Heart left ventricle (tissue), 16 donors: ENCODE measurements around the gene RPLP2. TPM values are rescaled to one million over a fixed set of nuclear protein-coding genes. Genes with fewer than 3 reads are reported as not detected.

Source experiments
- ATAC-seq, 4 donors: fragments of 200-7000 bp; cut with Tn5 transposase; one replicate each; pipeline ENCODE4 v1.9.1; 2020 to 2022; ENCODE audit warnings: moderate library complexity in 4 of 4, mild to moderate bottlenecking in 3 of 4, moderate number of reproducible peaks in 1 of 4
- DNase-seq, 5 donors: peaks; one replicate each; pipeline ENCODE4 v3.0.0-alpha.2; 2020
- H3K27ac ChIP-seq, 12 donors: fragments of 200-600 bp; sonication (generic) in 4 of 12; one replicate each; pipeline versions ENCODE4 v1.5.0 to v1.8.0; 2016 to 2022; ENCODE audit warnings: mild to moderate bottlenecking in 2 of 12
- H3K27me3 ChIP-seq, 9 donors: fragments of 200-600 bp; sonication (generic) in 2 of 9; one replicate each; pipeline versions ENCODE4 v1.5.1 to v1.8.0; 2016 to 2022; ENCODE audit warnings: mild to moderate bottlenecking in 3 of 9
- H3K36me3 ChIP-seq, 9 donors: fragments of 200-600 bp; sonication (generic) in 2 of 9; one replicate each; pipeline versions ENCODE4 v1.5.0 to v1.8.0; 2018 to 2022; ENCODE audit warnings: mild to moderate bottlenecking in 2 of 9
- H3K4me1 ChIP-seq, 12 donors: fragments of 200-600 bp; sonication (generic) in 4 of 12; one replicate each; pipeline versions ENCODE4 v1.5.0 to v1.8.0; 2016 to 2022; ENCODE audit warnings: mild to moderate bottlenecking in 3 of 12
- H3K4me3 ChIP-seq, 12 donors: fragments of 200-600 bp; sonication (generic) in 4 of 12; one replicate each; pipeline versions ENCODE4 v1.5.0 to v1.8.0; 2017 to 2022; ENCODE audit warnings: mild to moderate bottlenecking in 9 of 12, moderate library complexity in 4 of 12
- H3K9me3 ChIP-seq, 12 donors: fragments of 200-600 bp; sonication (generic) in 4 of 12; one replicate each; pipeline versions ENCODE4 v1.5.0 to v1.8.0; 2016 to 2022; ENCODE audit warnings: mild to moderate bottlenecking in 1 of 12
- CTCF ChIP-seq, 12 donors: fragments of 200-600 bp; sonication (generic) in 4 of 12; IDR thresholded peaks; one replicate each; pipeline versions ENCODE4 v1.5.0 to v1.8.0; 2018 to 2022; ENCODE audit warnings: antibody characterized with exemption in 12 of 12, mild to moderate bottlenecking in 5 of 12
- POLR2A ChIP-seq, 2 donors: fragments of 450-650 bp; IDR thresholded peaks; one replicate each; pipeline ENCODE4 v1.6.1; 2017; ENCODE audit warnings: antibody characterized with exemption in 2 of 2, mild to moderate bottlenecking in 2 of 2, moderate library complexity in 2 of 2
- WGBS, 4 donors: extraction: QIAGEN DNeasy Blood & Tissue Kit in 2 of 4; methylation state at CpG; one replicate each; pipeline versions ENCODE4 v1.1.5 to v1.1.7; 2013 to 2018; 5-methylcytosine and 5-hydroxymethylcytosine counted together
- intact Hi-C, 10 donors: fragments of 100-400 bp; cut with DNase I; formaldehyde crosslinking; loops; one replicate each; pipeline versions ENCODE4 v1.11.1 to v1.14.2; 2022
- polyA plus RNA-seq, 2 donors: library from polyadenylated mRNA; stranded (reverse); fragments of 200-250 nt; gene quantifications; one replicate each; pipeline ENCODE4 v1.2.3, GENCODE V29; 2013
- total RNA-seq, 9 donors: library from RNA; depleted of rRNA in 2 of 9; stranded (reverse); fragments of >200 nt in 2 of 9; fragmentation: NEBNext Ultra II Directional in 3 of 9; extraction: Animal tissue kit (Norgen Biotek cat#: 25700) in 3 of 9; gene quantifications; one replicate each; pipeline versions ENCODE4 v1.1.0 to v1.2.4, GENCODE V29; 2016 to 2023
- donor health status: ischemic (EF 13 %, LVEDD 7.1; RV severe dilation, severe dysfunction).
- donor health status: healthy with polysubstance abuse.
- donor health status: DM: no; HTN: yes; CAD: no.
- donor health status: DM: no; HTN: no; CAD: no.
- donor health status: ischemic (EF 25% LVEDD 6.9; RV normal size, moderate dysfunction).
- donor health status: ischemic (EF 25% LVEDD 5.7; RV mildly dilated, moderate dysfunction).
- donor health status: healthy.
- donor health status: DM: yes; HTN: yes; CAD: no.
- donor health status: ischemic (EF 35%, LVEDD 5.7; RV mildly dilated, moderate dysfunction).
- donor health status: nonischemic (EF 11% LVEDD 7.7; RV severe dilation, severe dysfunction).
- donor health status: DM: yes; HTN: yes; CAD: no.
- donor health status: PGD.
- donor health status: ischemic (EF 29% LVEDD 5.4; RV normal size, mild dysfunction).
- donor health status: nonischemic (EF 23%, LVEDD 6.1; RV moderate dilation, normal function).

RPLP2 gene
- total and polyA plus RNA-seq, 11 donors, result 236 to 1,652 (median 969) TPM

GRCh38 chr11:771617-772204 is 38.1 kb upstream of the RPLP2 start:
- H3K27ac ChIP-seq, result no peak overlapping the region
- intact Hi-C loops, result no loop called here
- peaks cover 0 to 65% (median 48%) of the 10 kb centered on the region in 9 donors for H3K36me3 ChIP-seq
- TF ChIP-seq CTCF (IDR thresholded peaks at IDR 0.05) (no peak), POLR2A (IDR thresholded peaks at IDR 0.05) (no peak)
- H3K27me3 ChIP-seq, result no peaks in the 10 kb centered on the region
- 80 to 89% (median 83%) methylated on average over 11 to 15 of the region's 15 CpGs for WGBS, 4 donors
- no peak for ATAC-seq
- DNase-seq, result peak in 1 of 5 donors; percentile 17
- peaks cover 0 to 30% (median 18%) of the 10 kb centered on the region in 12 donors for H3K4me1 ChIP-seq
- H3K4me3 ChIP-seq, result no peak overlapping the region
- H3K9me3 ChIP-seq, result no peaks in the 10 kb centered on the region

DNA sequence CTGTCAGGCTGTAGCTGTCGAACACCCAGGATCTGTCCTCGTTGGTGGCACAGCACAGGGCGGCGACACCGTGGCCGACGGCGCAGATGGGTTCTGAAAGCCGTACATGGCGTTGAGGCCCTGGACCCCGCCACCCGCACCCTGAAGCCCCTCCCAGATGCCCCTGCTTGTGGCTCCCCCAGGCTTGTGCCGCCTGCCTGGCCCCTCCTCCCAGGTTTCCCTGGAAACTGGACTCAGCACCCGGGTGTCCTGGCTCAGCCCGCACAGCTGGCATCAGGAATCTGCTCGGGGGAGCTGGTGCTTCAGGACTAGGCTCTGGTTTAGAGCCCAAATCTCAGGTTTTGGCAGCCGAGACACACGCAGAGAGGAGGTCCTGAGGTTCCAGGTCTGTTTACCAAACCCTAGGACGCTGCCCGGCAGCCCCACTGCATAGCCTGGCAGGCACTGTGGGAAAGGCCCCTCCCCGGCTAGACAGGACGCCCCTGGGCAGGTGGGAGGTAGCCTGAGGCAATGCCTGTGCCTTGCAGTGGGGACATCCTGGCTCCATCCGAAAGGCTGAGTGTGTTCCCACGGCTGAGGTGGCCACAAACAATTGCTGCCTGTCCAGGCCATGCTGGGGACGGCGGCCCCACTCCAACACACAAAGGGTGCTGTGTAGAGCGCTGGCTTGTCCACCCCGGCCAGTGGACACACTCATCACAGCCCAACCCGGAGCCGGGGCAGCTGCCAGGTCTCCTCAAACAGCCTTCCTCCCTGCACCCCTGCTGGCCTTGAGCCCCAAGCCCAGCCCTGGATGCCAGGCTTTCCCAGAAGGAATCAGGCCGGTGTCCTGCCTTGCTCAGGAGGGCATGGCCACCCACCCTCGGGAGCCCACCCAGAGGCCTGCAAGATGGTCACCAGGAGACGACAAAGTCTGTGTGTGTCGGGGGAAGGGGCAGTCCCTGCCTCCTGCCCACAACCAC is 37.1 kb upstream of the RPLP2 start:
- H3K9me3 ChIP-seq, result no peaks in the 10 kb centered on the region
- peaks cover 0 to 58% (median 39%) of the 10 kb centered on the region in 9 donors for H3K36me3 ChIP-seq
- H3K27ac ChIP-seq, result no peak overlapping the region
- no peak overlapping the region for H3K4me3 ChIP-seq
- 74 to 84% (median 84%) methylated on average over 19 to 34 of the region's 34 CpGs for WGBS, 4 donors
- DNase-seq, result no peak
- no peaks in the 10 kb centered on the region for H3K27me3 ChIP-seq
- intact Hi-C loops, result no loop called here
- ATAC-seq, result no peak
- H3K4me1 ChIP-seq, result peaks cover 0 to 32% (median 19%) of the 10 kb centered on the region in 12 donors
- TF ChIP-seq CTCF (IDR thresholded peaks at IDR 0.05) (no peak), POLR2A (IDR thresholded peaks at IDR 0.05) (no peak)

DNA sequence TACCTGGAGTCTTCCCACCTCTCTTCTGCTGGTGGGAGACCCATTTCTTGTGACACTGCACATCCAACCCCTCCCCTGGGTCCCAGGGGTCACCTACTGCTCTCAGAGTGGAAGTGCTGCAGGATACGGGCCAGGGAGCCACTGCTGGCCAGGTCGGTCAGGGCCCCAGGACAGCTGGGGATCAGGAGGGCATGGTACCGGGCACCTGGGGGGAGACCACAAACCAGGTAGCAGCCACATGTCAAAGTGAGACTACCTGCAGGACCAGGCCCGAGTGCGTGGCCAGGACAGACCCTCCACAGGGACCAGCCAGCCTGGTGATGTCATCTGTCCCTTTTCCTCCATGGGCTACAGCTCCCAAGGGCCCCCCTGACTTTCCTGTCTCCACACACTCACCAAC is 36.3 kb upstream of the RPLP2 start:
- Histone ChIP-seq H3K36me3 (peaks cover 0 to 58% (median 39%) of the 10 kb centered on the region in 9 donors), H3K27ac (no peak overlapping the region), H3K9me3 (no peaks in the 10 kb centered on the region), H3K4me1 (peaks cover 0 to 38% (median 25%) of the 10 kb centered on the region in 12 donors), H3K27me3 (no peaks in the 10 kb centered on the region), H3K4me3 (no peak overlapping the region)
- DNase-seq (peak in 1 of 5 donors; percentile 17), ATAC-seq (no peak)
- no peak for TF ChIP-seq CTCF (IDR thresholded peaks at IDR 0.05)
- no peak for TF ChIP-seq POLR2A (IDR thresholded peaks at IDR 0.05)
- WGBS, 4 donors, result 81 to 91% (median 86%) methylated on average over 3 to 5 of the region's 5 CpGs
- intact Hi-C loops, result no loop called here

DNA sequence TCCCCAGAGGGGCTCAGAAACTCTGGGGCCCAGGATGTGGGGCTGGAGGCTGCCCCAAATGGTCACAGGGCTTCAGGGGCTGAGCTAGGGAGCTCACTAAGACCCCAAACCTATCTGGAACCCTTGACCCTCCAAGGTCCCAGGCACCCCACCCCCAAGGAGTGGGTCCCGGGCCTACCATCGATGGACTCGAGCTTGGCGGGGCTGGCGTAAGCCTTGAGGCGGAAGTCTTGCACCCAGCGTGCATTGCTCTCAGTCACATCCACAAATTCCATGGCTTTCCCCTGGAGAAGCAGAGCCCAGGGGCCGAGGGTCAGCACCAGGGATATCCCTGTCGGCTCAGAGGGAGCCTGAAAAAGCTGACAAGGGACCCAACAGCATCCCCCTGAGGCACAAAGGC is 35.9 kb upstream of the RPLP2 start:
- ATAC-seq, result no peak
- H3K27ac ChIP-seq, result no peak overlapping the region
- DNase-seq, result no peak
- TF ChIP-seq POLR2A (IDR thresholded peaks at IDR 0.05) (no peak), CTCF (IDR thresholded peaks at IDR 0.05) (no peak)
- H3K36me3 ChIP-seq, result peaks cover 0 to 56% (median 36%) of the 10 kb centered on the region in 9 donors
- H3K4me3 ChIP-seq, result no peak overlapping the region
- H3K9me3 ChIP-seq, result no peaks in the 10 kb centered on the region
- no peaks in the 10 kb centered on the region for H3K27me3 ChIP-seq
- 79 to 93% (median 88%) methylated on average over 2 to 9 of the region's 9 CpGs for WGBS, 4 donors
- intact Hi-C loops, result no loop called here
- peaks cover 0 to 42% (median 27%) of the 10 kb centered on the region in 12 donors for H3K4me1 ChIP-seq
